HL-60 (cell line): ENCODE measurements around the gene DDO.

Experiments
- CTCF ChIP-seq: IDR thresholded peaks from one replicate; pipeline ENCODE4 v1.5.1; 2011; ENCODE audit warnings: low read length, control low read depth, inconsistent platforms; ENCODE audit not compliant: insufficient read depth
- GABPA ChIP-seq: IDR thresholded peaks from 2 replicates; pipeline ENCODE4 v1.6.1; 2012; ENCODE audit warnings: low read depth
- POLR2AphosphoS5 ChIP-seq: IDR thresholded peaks from 2 replicates; pipeline ENCODE4 v1.6.1; 2012; ENCODE audit warnings: low read depth
- REST ChIP-seq: IDR thresholded peaks from 2 replicates; pipeline ENCODE4 v1.6.1; 2012; ENCODE audit warnings: low read depth; ENCODE audit not compliant: insufficient replicate concordance
- SPI1 ChIP-seq: IDR thresholded peaks from 2 replicates; pipeline ENCODE4 v1.6.1; 2012; ENCODE audit warnings: low read depth, mild to moderate bottlenecking, borderline replicate concordance

- TF ChIP-seq CTCF (no peak), SPI1 (no peak), POLR2AphosphoS5 (no peak), REST (no peak), GABPA (no peak)
Measured at GRCh38 chr6:110390404-110390803, 25.0 kb downstream of the DDO start.
